HepG2 (cell line): ENCODE data around the gene EDAR. TPM values are rescaled to one million over a fixed set of nuclear protein-coding genes. Genes with fewer than 3 reads are reported as not detected.

Experiments used
- KDM2A ChIP-seq: sonication (generic); formaldehyde crosslinking; IDR thresholded peaks from 2 replicates; pipeline ENCODE4 v1.4.0; 2020; ENCODE audit warnings: low read depth, missing genetic modification reagents, borderline replicate concordance
- NFKB2 ChIP-seq: sonication (generic); formaldehyde crosslinking; IDR thresholded peaks from 2 replicates; pipeline ENCODE4 v1.4.0; 2020; ENCODE audit warnings: missing genetic modification reagents, borderline replicate concordance
- XRCC5 ChIP-seq: fragments of 200-400 bp; formaldehyde crosslinking; optimal IDR thresholded peaks from 2 replicates; pipeline ENCODE3; 2017; ENCODE audit warnings: mild to moderate bottlenecking, low read length
- ZNF274 ChIP-seq: sonication (generic); formaldehyde crosslinking; IDR thresholded peaks from 2 replicates; pipeline ENCODE4 v1.5.1; 2020; ENCODE audit warnings: mild to moderate bottlenecking, missing genetic modification reagents
- ZNF547 ChIP-seq: sonication (generic); formaldehyde crosslinking; IDR thresholded peaks from 2 replicates; pipeline ENCODE4 v1.5.1; 2020; ENCODE audit warnings: mild to moderate bottlenecking, missing genetic modification reagents
- polyA plus RNA-seq, 8 experiments: library from polyadenylated mRNA; depleted of rRNA in 3 of 8; stranded (reverse) in 7 of 8; unstranded in 1 of 8; fragments of >200 nt; fragmentation: Illumina TruSeq in 4 of 8; extraction: Trizol in 4 of 8; gene quantifications; 2 replicates each; pipeline versions ENCODE4 v1.2.1 to v1.2.3, GENCODE V29; 2011 to 2016; ENCODE audit warnings: low read depth in 4 of 8, missing spikeins in 1 of 8, mixed read lengths in 1 of 8; ENCODE audit not compliant: insufficient read depth in 1 of 8
- total RNA-seq, 5 experiments: library from RNA; depleted of rRNA; stranded (reverse); fragments of >200 nt; fragmentation: Illumina TruSeq; extraction: Trizol; gene quantifications; 2 replicates each; pipeline ENCODE4 v1.2.3, GENCODE V29; 2016; ENCODE audit warnings: low read depth in 1 of 5
- TF ChIP-seq, protein P1 (sequence below): sonication (generic); formaldehyde crosslinking; IDR thresholded peaks from 2 replicates; pipeline ENCODE4 v1.4.0; 2020; ENCODE audit warnings: missing genetic modification reagents
- TF ChIP-seq, protein P2 (sequence below): sonication (generic); formaldehyde crosslinking; IDR thresholded peaks from 2 replicates; pipeline ENCODE4 v1.5.1; 2020; ENCODE audit warnings: mild to moderate bottlenecking, missing genetic modification reagents, moderate library complexity

The EDAR gene
- total and polyA plus RNA-seq, 2 of the 13 experiments (the other 11 are each of a cell fraction or from before 2014, with no cell fraction given): not detected

DNA sequence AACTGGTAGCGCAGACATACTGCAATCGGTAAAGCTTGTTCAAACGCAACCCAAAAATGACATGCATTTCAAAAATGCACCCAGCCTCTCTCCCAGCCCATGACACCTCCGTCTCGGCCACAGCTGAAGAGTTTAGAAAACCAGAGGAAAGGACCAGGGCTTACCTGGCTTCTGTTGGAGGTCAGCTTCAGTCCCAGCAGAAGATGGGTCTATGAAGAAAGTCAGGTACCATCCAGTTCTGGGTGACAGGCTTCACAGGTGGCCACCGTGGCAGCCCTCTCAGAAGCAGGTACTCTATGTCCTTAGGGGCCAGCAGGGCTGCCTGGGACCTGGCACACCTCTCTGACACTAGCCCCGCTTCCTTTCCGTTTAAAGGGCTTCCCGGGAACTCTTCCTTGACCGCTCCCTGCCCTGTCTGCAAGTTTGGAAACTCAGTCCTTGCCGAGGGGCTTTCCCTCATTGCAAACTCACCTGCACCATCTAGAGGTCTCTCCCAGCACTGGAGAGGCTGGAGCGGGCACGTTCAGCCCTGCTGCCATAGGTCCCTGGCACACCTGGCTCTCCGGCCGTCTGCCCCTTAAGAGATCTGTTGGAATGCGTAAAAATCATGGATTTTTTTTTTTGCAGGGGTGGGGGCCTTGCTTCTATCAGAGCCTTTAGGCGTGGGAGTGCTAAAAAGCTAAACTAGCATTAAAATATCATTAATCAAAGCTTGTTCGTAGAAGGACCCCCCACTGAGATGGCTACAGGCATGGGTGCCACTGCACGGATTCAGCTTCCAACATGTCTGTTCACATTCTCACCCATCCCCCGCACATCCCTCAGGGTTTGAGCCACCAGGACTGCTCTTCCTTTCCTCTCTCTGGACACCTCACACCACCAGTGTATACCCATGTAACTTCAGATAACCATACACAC lies at the start of gene EDAR (continued):
- TF ChIP-seq ZNF274 (CRISPR knock-in tag): 0 out of 2 replicates have a peak, but pooled peaks have one; percentile 64
- 0 out of 2 replicates have a peak, but pooled peaks have one; percentile 19 for TF ChIP-seq ZNF547 (CRISPR knock-in tag)
- no peak for TF ChIP-seq NFKB2 (CRISPR knock-in tag)
- peak; percentile 77 for TF ChIP-seq XRCC5
- peak; percentile 23; the same call in 1 of the 2 replicates for TF ChIP-seq KDM2A
- TF ChIP-seq, protein P1, sequence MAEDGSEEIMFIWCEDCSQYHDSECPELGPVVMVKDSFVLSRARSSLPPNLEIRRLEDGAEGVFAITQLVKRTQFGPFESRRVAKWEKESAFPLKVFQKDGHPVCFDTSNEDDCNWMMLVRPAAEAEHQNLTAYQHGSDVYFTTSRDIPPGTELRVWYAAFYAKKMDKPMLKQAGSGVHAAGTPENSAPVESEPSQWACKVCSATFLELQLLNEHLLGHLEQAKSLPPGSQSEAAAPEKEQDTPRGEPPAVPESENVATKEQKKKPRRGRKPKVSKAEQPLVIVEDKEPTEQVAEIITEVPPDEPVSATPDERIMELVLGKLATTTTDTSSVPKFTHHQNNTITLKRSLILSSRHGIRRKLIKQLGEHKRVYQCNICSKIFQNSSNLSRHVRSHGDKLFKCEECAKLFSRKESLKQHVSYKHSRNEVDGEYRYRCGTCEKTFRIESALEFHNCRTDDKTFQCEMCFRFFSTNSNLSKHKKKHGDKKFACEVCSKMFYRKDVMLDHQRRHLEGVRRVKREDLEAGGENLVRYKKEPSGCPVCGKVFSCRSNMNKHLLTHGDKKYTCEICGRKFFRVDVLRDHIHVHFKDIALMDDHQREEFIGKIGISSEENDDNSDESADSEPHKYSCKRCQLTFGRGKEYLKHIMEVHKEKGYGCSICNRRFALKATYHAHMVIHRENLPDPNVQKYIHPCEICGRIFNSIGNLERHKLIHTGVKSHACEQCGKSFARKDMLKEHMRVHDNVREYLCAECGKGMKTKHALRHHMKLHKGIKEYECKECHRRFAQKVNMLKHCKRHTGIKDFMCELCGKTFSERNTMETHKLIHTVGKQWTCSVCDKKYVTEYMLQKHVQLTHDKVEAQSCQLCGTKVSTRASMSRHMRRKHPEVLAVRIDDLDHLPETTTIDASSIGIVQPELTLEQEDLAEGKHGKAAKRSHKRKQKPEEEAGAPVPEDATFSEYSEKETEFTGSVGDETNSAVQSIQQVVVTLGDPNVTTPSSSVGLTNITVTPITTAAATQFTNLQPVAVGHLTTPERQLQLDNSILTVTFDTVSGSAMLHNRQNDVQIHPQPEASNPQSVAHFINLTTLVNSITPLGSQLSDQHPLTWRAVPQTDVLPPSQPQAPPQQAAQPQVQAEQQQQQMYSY (CRISPR knock-in tag): no peak
- TF ChIP-seq, protein P2, sequence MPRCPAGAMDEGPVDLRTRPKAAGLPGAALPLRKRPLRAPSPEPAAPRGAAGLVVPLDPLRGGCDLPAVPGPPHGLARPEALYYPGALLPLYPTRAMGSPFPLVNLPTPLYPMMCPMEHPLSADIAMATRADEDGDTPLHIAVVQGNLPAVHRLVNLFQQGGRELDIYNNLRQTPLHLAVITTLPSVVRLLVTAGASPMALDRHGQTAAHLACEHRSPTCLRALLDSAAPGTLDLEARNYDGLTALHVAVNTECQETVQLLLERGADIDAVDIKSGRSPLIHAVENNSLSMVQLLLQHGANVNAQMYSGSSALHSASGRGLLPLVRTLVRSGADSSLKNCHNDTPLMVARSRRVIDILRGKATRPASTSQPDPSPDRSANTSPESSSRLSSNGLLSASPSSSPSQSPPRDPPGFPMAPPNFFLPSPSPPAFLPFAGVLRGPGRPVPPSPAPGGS (CRISPR knock-in tag): 0 out of 2 replicates have a peak, but pooled peaks have one; percentile 36
